Inflammatory macrophage treated with lipopolysaccharide for 4 hours (primary cell): ENCODE measurements around the gene ANO3.

Experiments
- DNase-seq: peaks from one replicate; pipeline ENCODE4 v3.0.0-alpha.2; 2020

The ANO3 gene

GRCh38 chr11:26649884-26650283, 318.0 kb downstream of the ANO3 start:
- DNase-seq: peak; percentile 43

GRCh38 chr11:26651916-26652315, 320.0 kb downstream of the ANO3 start:
- DNase-seq: no peak

- no peak for DNase-seq
Measured at GRCh38 chr11:26655287-26655686, 323.4 kb downstream of the ANO3 start.

GRCh38 chr11:26662916-26663315, 331.0 kb downstream of the ANO3 start:
- DNase-seq: no peak

- DNase-seq: no peak
Measured at GRCh38 chr11:26665036-26665435, 333.1 kb downstream of the ANO3 start.

- no peak for DNase-seq
Measured at GRCh38 chr11:26665946-26666345, 334.0 kb downstream of the ANO3 start.

GRCh38 chr11:26675233-26675928, 343.5 kb downstream of the ANO3 start:
- DNase-seq: no peak

- no peak for DNase-seq
Measured at GRCh38 chr11:26676641-26677040, 344.7 kb downstream of the ANO3 start.

GRCh38 chr11:26677566-26677965, 345.6 kb downstream of the ANO3 start:
- no peak for DNase-seq

- no peak for DNase-seq
Measured at GRCh38 chr11:26687351-26687750, 355.4 kb downstream of the ANO3 start.

GRCh38 chr11:26688701-26689100, 356.8 kb downstream of the ANO3 start:
- no peak for DNase-seq

GRCh38 chr11:26696330-26696729, 364.4 kb downstream of the ANO3 start:
- no peak for DNase-seq

GRCh38 chr11:26698224-26698623, 366.3 kb downstream of the ANO3 start:
- DNase-seq: no peak

GRCh38 chr11:26700574-26701235, 368.8 kb downstream of the ANO3 start:
- no peak for DNase-seq

- DNase-seq: no peak
Measured at GRCh38 chr11:26702406-26702805, 370.5 kb downstream of the ANO3 start.

- no peak for DNase-seq
Measured at GRCh38 chr11:26703411-26704191, 371.7 kb downstream of the ANO3 start.

- no peak for DNase-seq
Measured at GRCh38 chr11:26704249-26704648, 372.3 kb downstream of the ANO3 start.

- DNase-seq: no peak
Measured at GRCh38 chr11:26706181-26706580, 374.3 kb downstream of the ANO3 start.

- no peak for DNase-seq
Measured at GRCh38 chr11:26708736-26709456, 377.0 kb downstream of the ANO3 start.

GRCh38 chr11:26710489-26710888, 378.6 kb downstream of the ANO3 start:
- no peak for DNase-seq

- DNase-seq: no peak
Measured at GRCh38 chr11:26712497-26712896, 380.6 kb downstream of the ANO3 start.
